HG02588 (cell line): ENCODE measurements around the gene AFAP1.

Source experiments
- ATAC-seq: cut with Tn5 transposase; IDR thresholded peaks from one replicate; pipeline ENCODE4 v1.9.1; 2021; ENCODE audit warnings: mild to moderate bottlenecking, moderate library complexity; ENCODE audit not compliant: unreplicated experiment

Gene AFAP1

GRCh38 chr4:7745301-7745885, 194.3 kb downstream of the AFAP1 start:
- ATAC-seq = no peak

- no peak for ATAC-seq
Observed at GRCh38 chr4:7744142-7744804, 195.4 kb downstream of the AFAP1 start.

- no peak for ATAC-seq
Observed at GRCh38 chr4:7742807-7743280, 196.8 kb downstream of the AFAP1 start.

- no peak for ATAC-seq
Observed at GRCh38 chr4:7741946-7742806, 197.5 kb downstream of the AFAP1 start.

GRCh38 chr4:7740866-7741525, 198.7 kb downstream of the AFAP1 start:
- ATAC-seq = no peak

- ATAC-seq = no peak
Observed at GRCh38 chr4:7739918-7740865, 199.5 kb downstream of the AFAP1 start.

GRCh38 chr4:7739077-7739917, 200.4 kb downstream of the AFAP1 start:
- no peak for ATAC-seq

GRCh38 chr4:7738458-7739076, 201.1 kb downstream of the AFAP1 start:
- no peak for ATAC-seq

- ATAC-seq = no peak
Observed at GRCh38 chr4:7737752-7738457, 201.8 kb downstream of the AFAP1 start.

- no peak for ATAC-seq
Observed at GRCh38 chr4:7737268-7737645, 202.4 kb downstream of the AFAP1 start.

- ATAC-seq = no peak
Observed at GRCh38 chr4:7736436-7737267, 203.0 kb downstream of the AFAP1 start.

GRCh38 chr4:7735961-7736360, 203.7 kb downstream of the AFAP1 start:
- no peak for ATAC-seq

- ATAC-seq = no peak
Observed at GRCh38 chr4:7735395-7735794, 204.3 kb downstream of the AFAP1 start.

GRCh38 chr4:7734651-7735260, 204.9 kb downstream of the AFAP1 start:
- ATAC-seq = no peak

- ATAC-seq = no peak
Observed at GRCh38 chr4:7733801-7734650, 205.6 kb downstream of the AFAP1 start.

- ATAC-seq = no peak
Observed at GRCh38 chr4:7733201-7733600, 206.5 kb downstream of the AFAP1 start.
